Left ventricle myocardium inferior (tissue), 1 donor: ENCODE results near the gene RELCH. TPM values are rescaled to one million over a fixed set of nuclear protein-coding genes. Genes with fewer than 3 reads are reported as not detected.
A peak's percentile ranks its signal among the peaks of the same experiment; 100 is the strongest.

ENCODE experiments used
- DNase-seq: peaks from one replicate; pipeline ENCODE4 v3.0.0-alpha.2; 2020
- H3K27ac ChIP-seq: fragments of 200-600 bp; replicated peaks from 2 replicates; pipeline ENCODE4 v1.8.0; 2021
- H3K27me3 ChIP-seq: fragments of 200-600 bp; 2 replicates; pipeline ENCODE4 v1.8.0; 2021; ENCODE audit warnings: low read depth
- H3K36me3 ChIP-seq: fragments of 200-600 bp; 2 replicates; pipeline ENCODE4 v1.8.0; 2021
- H3K4me1 ChIP-seq: fragments of 200-600 bp; 2 replicates; pipeline ENCODE4 v1.8.0; 2021
- H3K4me3 ChIP-seq: fragments of 200-600 bp; 2 replicates; pipeline ENCODE4 v1.8.0; 2021; ENCODE audit warnings: mild to moderate bottlenecking, moderate library complexity
- H3K9me3 ChIP-seq: fragments of 200-600 bp; replicated peaks from 2 replicates; pipeline ENCODE4 v1.8.0; 2021
- intact Hi-C: fragments of 100-400 bp; cut with micrococcal nuclease; formaldehyde crosslinking; loops from one replicate; pipeline ENCODE4 v1.11.0; 2022
- total RNA-seq: library from RNA; stranded (reverse); fragmentation: NEBNext Ultra II Directional; extraction: Animal tissue kit (Norgen Biotek cat#: 25700); gene quantifications from one replicate; pipeline ENCODE4 v1.2.1, GENCODE V29; 2021
- TF ChIP-seq, protein P1 (sequence below): fragments of 200-600 bp; IDR thresholded peaks from 2 replicates; pipeline ENCODE4 v1.8.0; 2021; ENCODE audit warnings: antibody characterized with exemption, mild to moderate bottlenecking, borderline replicate concordance
- donor health status: DM: no; HTN: yes; CAD: no; lungs with severe emphysema.

RELCH gene
- total RNA-seq, 1 donor from 2014 or later, result 15.5 TPM

- Histone ChIP-seq H3K27me3 (peaks cover 87% of the 10 kb centered on the region), H3K36me3 (no peaks in the 10 kb centered on the region), H3K4me3 (peak within 1 kb of the TSS; percentile 68), H3K27ac (no peak within 1 kb of the TSS), H3K9me3 (no peaks in the 10 kb centered on the region), H3K4me1 (peaks cover 49% of the 10 kb centered on the region)
- intact Hi-C loops, result no loop called here
- TF ChIP-seq, protein P1, sequence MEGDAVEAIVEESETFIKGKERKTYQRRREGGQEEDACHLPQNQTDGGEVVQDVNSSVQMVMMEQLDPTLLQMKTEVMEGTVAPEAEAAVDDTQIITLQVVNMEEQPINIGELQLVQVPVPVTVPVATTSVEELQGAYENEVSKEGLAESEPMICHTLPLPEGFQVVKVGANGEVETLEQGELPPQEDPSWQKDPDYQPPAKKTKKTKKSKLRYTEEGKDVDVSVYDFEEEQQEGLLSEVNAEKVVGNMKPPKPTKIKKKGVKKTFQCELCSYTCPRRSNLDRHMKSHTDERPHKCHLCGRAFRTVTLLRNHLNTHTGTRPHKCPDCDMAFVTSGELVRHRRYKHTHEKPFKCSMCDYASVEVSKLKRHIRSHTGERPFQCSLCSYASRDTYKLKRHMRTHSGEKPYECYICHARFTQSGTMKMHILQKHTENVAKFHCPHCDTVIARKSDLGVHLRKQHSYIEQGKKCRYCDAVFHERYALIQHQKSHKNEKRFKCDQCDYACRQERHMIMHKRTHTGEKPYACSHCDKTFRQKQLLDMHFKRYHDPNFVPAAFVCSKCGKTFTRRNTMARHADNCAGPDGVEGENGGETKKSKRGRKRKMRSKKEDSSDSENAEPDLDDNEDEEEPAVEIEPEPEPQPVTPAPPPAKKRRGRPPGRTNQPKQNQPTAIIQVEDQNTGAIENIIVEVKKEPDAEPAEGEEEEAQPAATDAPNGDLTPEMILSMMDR, result peak; percentile 38
- peak; percentile 33 for DNase-seq
These were observed 138.1 kb downstream of the RELCH start, which contains the start of gene TNFRSF11A for GRCh38 chr18:62324917-62325805. Gene TNFRSF11A (plus strand): TSS chr18:62325310. CDS start chr18:62325353, 43 bp downstream.

GRCh38 chr18:62325806-62326645 lies 139.0 kb downstream of the RELCH start:
- H3K4me3 ChIP-seq, result peak overlapping the region; percentile 68
- H3K27ac ChIP-seq, result no peak overlapping the region
- no peak for DNase-seq
- peaks cover 92% of the 10 kb centered on the region for H3K27me3 ChIP-seq
- TF ChIP-seq, protein P1, result no peak
- no peaks in the 10 kb centered on the region for H3K36me3 ChIP-seq
- no peaks in the 10 kb centered on the region for H3K9me3 ChIP-seq
- peaks cover 51% of the 10 kb centered on the region for H3K4me1 ChIP-seq
- intact Hi-C loops, result no loop called here

GRCh38 chr18:62326646-62327348 lies 139.7 kb downstream of the RELCH start:
- H3K4me3 ChIP-seq, result peak overlapping the region; percentile 68
- H3K27ac ChIP-seq, result no peak overlapping the region
- no peaks in the 10 kb centered on the region for H3K9me3 ChIP-seq
- no peaks in the 10 kb centered on the region for H3K36me3 ChIP-seq
- H3K4me1 ChIP-seq, result peaks cover 51% of the 10 kb centered on the region
- DNase-seq, result no peak
- TF ChIP-seq, protein P1, result no peak
- H3K27me3 ChIP-seq, result peaks cover 92% of the 10 kb centered on the region
- intact Hi-C loops, result no loop called here

- intact Hi-C loops, result no loop called here
- TF ChIP-seq, protein P1, result no peak
- Histone ChIP-seq H3K4me3 (no peak overlapping the region), H3K36me3 (no peaks in the 10 kb centered on the region), H3K27me3 (peaks cover 97% of the 10 kb centered on the region), H3K9me3 (no peaks in the 10 kb centered on the region), H3K27ac (no peak overlapping the region), H3K4me1 (peaks cover 51% of the 10 kb centered on the region)
- no peak for DNase-seq
These were observed 140.9 kb downstream of the RELCH start for GRCh38 chr18:62327977-62328376.
